ENCODE data around the gene NUP214. TPM values are rescaled to one million over a fixed set of nuclear protein-coding genes. Genes with fewer than 3 reads are reported as not detected.
"Not testable (repeated sequence)": the region's sequence is repeated elsewhere in the genome, so short reads cannot be mapped to it uniquely, and the experiment has no call there.

NUP214 gene
- polyA plus RNA-seq, 6 donors from 2014 or later: 8.8 to 27.6 (median 18.3) TPM

- no peak for DNase-seq
- no peaks in the 10 kb centered on the region for H3K27me3 Mint-ChIP-seq
Measured at GRCh38 chr9:131142160-131142559, 16.8 kb downstream of the NUP214 start.

GRCh38 chr9:131144201-131144600 is 18.8 kb downstream of the NUP214 start:
- peaks cover 0 to 9% (median 0%) of the 10 kb centered on the region in 3 donors for H3K4me1 Mint-ChIP-seq
- H3K4me3 Mint-ChIP-seq: no peak overlapping the region
- ATAC-seq (ENCODE audit: low read depth in 2 of 2) (no peak), DNase-seq (no peak)
- no peaks in the 10 kb centered on the region for H3K27me3 Mint-ChIP-seq
- peaks cover 53 to 58% of the 10 kb centered on the region in 2 donors for H3K36me3 Mint-ChIP-seq
- peak overlapping the region in 2 of 6 donors; percentile 73 to 88 for H3K27ac Mint-ChIP-seq
- H3K9me3 Mint-ChIP-seq: no peaks in the 10 kb centered on the region

More at GRCh38 chr9:131142160-131142559, 16.8 kb downstream of the NUP214 start:
- H3K4me3 Mint-ChIP-seq: no peak overlapping the region
- H3K27ac Mint-ChIP-seq: no peak overlapping the region
- H3K36me3 Mint-ChIP-seq: peaks cover 52 to 60% of the 10 kb centered on the region in 2 donors
- no peaks in the 10 kb centered on the region for H3K9me3 Mint-ChIP-seq
- ATAC-seq (ENCODE audit: low read depth in 2 of 2): no peak
- H3K4me1 Mint-ChIP-seq: peaks cover 0 to 9% (median 5%) of the 10 kb centered on the region in 3 donors

- ATAC-seq (ENCODE audit: low read depth in 2 of 2) (no peak), DNase-seq (no peak)
- Mint-ChIP-seq H3K9me3 (no peaks in the 10 kb centered on the region), H3K27me3 (no peaks in the 10 kb centered on the region), H3K36me3 (peaks cover 50 to 58% of the 10 kb centered on the region in 2 donors), H3K4me1 (peaks cover 0 to 16% (median 0%) of the 10 kb centered on the region in 3 donors), H3K4me3 (no peak overlapping the region), H3K27ac (peak overlapping the region in 1 of 6 donors; percentile 35)
Measured at GRCh38 chr9:131145245-131145644, 19.9 kb downstream of the NUP214 start.

GRCh38 chr9:131146186-131146585 is 20.8 kb downstream of the NUP214 start:
- H3K4me1 Mint-ChIP-seq: peaks cover 0 to 16% (median 0%) of the 10 kb centered on the region in 3 donors
- no peaks in the 10 kb centered on the region for H3K27me3 Mint-ChIP-seq
- ATAC-seq (ENCODE audit: low read depth in 2 of 2) (no peak), DNase-seq (no peak)
- H3K4me3 Mint-ChIP-seq: no peak overlapping the region
- peaks cover 47 to 53% of the 10 kb centered on the region in 2 donors for H3K36me3 Mint-ChIP-seq
- H3K27ac Mint-ChIP-seq: peak overlapping the region in 2 of 6 donors; percentile 5 to 7
- no peaks in the 10 kb centered on the region for H3K9me3 Mint-ChIP-seq

- Mint-ChIP-seq H3K36me3 (peaks cover 51 to 59% of the 10 kb centered on the region in 2 donors), H3K4me3 (no peak overlapping the region), H3K4me1 (peaks cover 0 to 16% (median 0%) of the 10 kb centered on the region in 3 donors), H3K27ac (no peak overlapping the region), H3K27me3 (no peaks in the 10 kb centered on the region), H3K9me3 (no peaks in the 10 kb centered on the region)
- no peak for ATAC-seq (ENCODE audit: low read depth in 2 of 2)
- no peak for DNase-seq
Measured at GRCh38 chr9:131148276-131148675, 22.9 kb downstream of the NUP214 start.

- H3K36me3 Mint-ChIP-seq: peaks cover 46 to 61% of the 10 kb centered on the region in 2 donors
- H3K4me3 Mint-ChIP-seq: no peak overlapping the region
- H3K27ac Mint-ChIP-seq: peak overlapping the region in 3 of 6 donors; percentile 44 to 81 (median 49)
- peaks cover 0 to 11% (median 0%) of the 10 kb centered on the region in 3 donors for H3K4me1 Mint-ChIP-seq
- no peaks in the 10 kb centered on the region for H3K9me3 Mint-ChIP-seq
- H3K27me3 Mint-ChIP-seq: no peaks in the 10 kb centered on the region
- ATAC-seq (ENCODE audit: low read depth in 2 of 2): no peak
- no peak for DNase-seq
Measured at GRCh38 chr9:131148966-131149687, 23.7 kb downstream of the NUP214 start.

GRCh38 chr9:131149688-131150053 is 24.3 kb downstream of the NUP214 start:
- peaks cover 46 to 61% of the 10 kb centered on the region in 2 donors for H3K36me3 Mint-ChIP-seq
- no peak for DNase-seq
- no peaks in the 10 kb centered on the region for H3K9me3 Mint-ChIP-seq

GRCh38 chr9:131153595-131153994 is 28.2 kb downstream of the NUP214 start:
- DNase-seq (no peak), ATAC-seq (ENCODE audit: low read depth in 2 of 2) (no peak)
- Mint-ChIP-seq H3K4me1 (peaks cover 2 to 13% (median 5%) of the 10 kb centered on the region in 3 donors), H3K36me3 (peaks cover 34 to 45% of the 10 kb centered on the region in 2 donors), H3K4me3 (no peak overlapping the region), H3K27me3 (no peaks in the 10 kb centered on the region), H3K27ac (peak overlapping the region in 1 of 6 donors; percentile 49), H3K9me3 (no peaks in the 10 kb centered on the region)

More at GRCh38 chr9:131149688-131150053, 24.3 kb downstream of the NUP214 start:
- H3K27ac Mint-ChIP-seq: peak overlapping the region in 2 of 6 donors; percentile 49 to 81
- peaks cover 0 to 7% (median 5%) of the 10 kb centered on the region in 3 donors for H3K4me1 Mint-ChIP-seq
- ATAC-seq (ENCODE audit: low read depth in 2 of 2): no peak
- no peak overlapping the region for H3K4me3 Mint-ChIP-seq
- no peaks in the 10 kb centered on the region for H3K27me3 Mint-ChIP-seq

GRCh38 chr9:131158673-131159072 is 33.3 kb downstream of the NUP214 start:
- peaks cover 21 to 24% of the 10 kb centered on the region in 2 donors for H3K36me3 Mint-ChIP-seq
- H3K4me3 Mint-ChIP-seq; ATAC-seq (ENCODE audit: low read depth in 2 of 2); H3K27ac Mint-ChIP-seq; H3K4me1 Mint-ChIP-seq; H3K27me3 Mint-ChIP-seq; DNase-seq; H3K9me3 Mint-ChIP-seq: not testable (repeated sequence)

GRCh38 chr9:131160416-131161112 is 35.2 kb downstream of the NUP214 start:
- Mint-ChIP-seq H3K27me3 (no peaks in the 10 kb centered on the region), H3K4me3 (no peak overlapping the region), H3K36me3 (peaks cover 10 to 19% of the 10 kb centered on the region in 2 donors), H3K4me1 (peaks cover 0 to 4% (median 3%) of the 10 kb centered on the region in 3 donors), H3K27ac (no peak overlapping the region), H3K9me3 (no peaks in the 10 kb centered on the region)
- ATAC-seq (ENCODE audit: low read depth in 2 of 2) (no peak), DNase-seq (no peak)

- Mint-ChIP-seq H3K27ac (no peak overlapping the region), H3K36me3 (peaks cover 10 to 26% of the 10 kb centered on the region in 2 donors), H3K27me3 (no peaks in the 10 kb centered on the region), H3K4me3 (no peak overlapping the region), H3K4me1 (peaks cover 0 to 2% (median 0%) of the 10 kb centered on the region in 3 donors), H3K9me3 (no peaks in the 10 kb centered on the region)
- ATAC-seq (ENCODE audit: low read depth in 2 of 2) (no peak), DNase-seq (no peak)
Measured at GRCh38 chr9:131161585-131161984, 36.2 kb downstream of the NUP214 start.

- Mint-ChIP-seq H3K27ac (peak overlapping the region in 2 of 6 donors; percentile 28 to 52), H3K36me3 (peaks cover 10 to 31% of the 10 kb centered on the region in 2 donors), H3K4me3 (no peak overlapping the region), H3K4me1 (peaks cover 0 to 5% (median 2%) of the 10 kb centered on the region in 3 donors), H3K9me3 (no peaks in the 10 kb centered on the region), H3K27me3 (no peaks in the 10 kb centered on the region)
- DNase-seq: no peak
- ATAC-seq (ENCODE audit: low read depth in 2 of 2): no peak
Measured at GRCh38 chr9:131162886-131163285, 37.5 kb downstream of the NUP214 start.

- Mint-ChIP-seq H3K4me1 (peaks cover 0 to 6% (median 2%) of the 10 kb centered on the region in 3 donors), H3K27ac (peak overlapping the region in 1 of 6 donors; percentile 8), H3K9me3 (no peaks in the 10 kb centered on the region), H3K36me3 (peaks cover 10 to 31% of the 10 kb centered on the region in 2 donors), H3K27me3 (no peaks in the 10 kb centered on the region), H3K4me3 (no peak overlapping the region)
- ATAC-seq (ENCODE audit: low read depth in 2 of 2) (no peak), DNase-seq (no peak)
Measured at GRCh38 chr9:131165523-131165922, 40.1 kb downstream of the NUP214 start.
